ENCODE data around the gene SWSAP1.

The SWSAP1 gene

GRCh38 chr19:11423791-11424181 is 49.3 kb downstream of the SWSAP1 start:
- TF ChIP-seq, protein P1, sequence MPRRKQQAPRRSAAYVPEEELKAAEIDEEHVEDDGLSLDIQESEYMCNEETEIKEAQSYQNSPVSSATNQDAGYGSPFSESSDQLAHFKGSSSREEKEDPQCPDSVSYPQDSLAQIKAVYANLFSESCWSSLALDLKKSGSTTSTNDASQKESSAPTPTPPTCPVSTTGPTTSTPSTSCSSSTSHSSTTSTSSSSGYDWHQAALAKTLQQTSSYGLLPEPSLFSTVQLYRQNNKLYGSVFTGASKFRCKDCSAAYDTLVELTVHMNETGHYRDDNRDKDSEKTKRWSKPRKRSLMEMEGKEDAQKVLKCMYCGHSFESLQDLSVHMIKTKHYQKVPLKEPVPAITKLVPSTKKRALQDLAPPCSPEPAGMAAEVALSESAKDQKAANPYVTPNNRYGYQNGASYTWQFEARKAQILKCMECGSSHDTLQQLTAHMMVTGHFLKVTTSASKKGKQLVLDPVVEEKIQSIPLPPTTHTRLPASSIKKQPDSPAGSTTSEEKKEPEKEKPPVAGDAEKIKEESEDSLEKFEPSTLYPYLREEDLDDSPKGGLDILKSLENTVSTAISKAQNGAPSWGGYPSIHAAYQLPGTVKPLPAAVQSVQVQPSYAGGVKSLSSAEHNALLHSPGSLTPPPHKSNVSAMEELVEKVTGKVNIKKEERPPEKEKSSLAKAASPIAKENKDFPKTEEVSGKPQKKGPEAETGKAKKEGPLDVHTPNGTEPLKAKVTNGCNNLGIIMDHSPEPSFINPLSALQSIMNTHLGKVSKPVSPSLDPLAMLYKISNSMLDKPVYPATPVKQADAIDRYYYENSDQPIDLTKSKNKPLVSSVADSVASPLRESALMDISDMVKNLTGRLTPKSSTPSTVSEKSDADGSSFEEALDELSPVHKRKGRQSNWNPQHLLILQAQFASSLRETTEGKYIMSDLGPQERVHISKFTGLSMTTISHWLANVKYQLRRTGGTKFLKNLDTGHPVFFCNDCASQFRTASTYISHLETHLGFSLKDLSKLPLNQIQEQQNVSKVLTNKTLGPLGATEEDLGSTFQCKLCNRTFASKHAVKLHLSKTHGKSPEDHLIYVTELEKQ (tag by site-specific recombination; IDR thresholded peaks at IDR 0.05; ENCODE audit: borderline replicate concordance) = no peak
- TF ChIP-seq ZNF146 (tag by site-specific recombination; IDR thresholded peaks at IDR 0.05) = no peak
- TF ChIP-seq PRDM1 (tag by site-specific recombination; IDR thresholded peaks at IDR 0.05) = no peak
- no peak for TF ChIP-seq ZNF701 (tag by site-specific recombination; IDR thresholded peaks at IDR 0.05)
- TF ChIP-seq ZNF843 (tag by site-specific recombination; IDR thresholded peaks at IDR 0.05) = no peak
- TF ChIP-seq, protein P2, sequence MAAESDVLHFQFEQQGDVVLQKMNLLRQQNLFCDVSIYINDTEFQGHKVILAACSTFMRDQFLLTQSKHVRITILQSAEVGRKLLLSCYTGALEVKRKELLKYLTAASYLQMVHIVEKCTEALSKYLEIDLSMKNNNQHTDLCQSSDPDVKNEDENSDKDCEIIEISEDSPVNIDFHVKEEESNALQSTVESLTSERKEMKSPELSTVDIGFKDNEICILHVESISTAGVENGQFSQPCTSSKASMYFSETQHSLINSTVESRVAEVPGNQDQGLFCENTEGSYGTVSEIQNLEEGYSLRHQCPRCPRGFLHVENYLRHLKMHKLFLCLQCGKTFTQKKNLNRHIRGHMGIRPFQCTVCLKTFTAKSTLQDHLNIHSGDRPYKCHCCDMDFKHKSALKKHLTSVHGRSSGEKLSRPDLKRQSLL (tag by site-specific recombination; IDR thresholded peaks at IDR 0.05) = no peak
- POLR2A ChIA-PET = no interaction called here
- CTCF ChIA-PET = interaction anchor here (0.6 to 1.4 kb wide), 3 partner anchors 11 to 302 kb away, joined by 3 to 5 read pairs (median 3); partner anchors contain the start of genes ODAD3 and PRKCSH
- no peaks in the 10 kb centered on the region for H3K9me3 ChIP-seq (ENCODE audit: control insufficient read depth, insufficient read depth, low read depth, low read length)
- no peak overlapping the region for H3K4me3 ChIP-seq (ENCODE audit: low read depth, low read length)
- no peaks in the 10 kb centered on the region for H3K4me1 ChIP-seq (ENCODE audit: control insufficient read depth, insufficient read depth, low read length)
- no peaks in the 10 kb centered on the region for H3K36me3 ChIP-seq (ENCODE audit: control insufficient read depth in 2 of 2, insufficient read depth in 1 of 2, low read length in 2 of 2)
- H3K27ac ChIP-seq (ENCODE audit: extremely low read depth, low read depth, low read length) = no peak overlapping the region
